Measurements from ENCODE around the gene FAM117B. TPM values are rescaled to one million over a fixed set of nuclear protein-coding genes. Genes with fewer than 3 reads are reported as not detected.

The FAM117B gene
- total and polyA plus RNA-seq, 4 donors = 0.65 to 3.4 (median 2.4) TPM

- Histone ChIP-seq H3K27me3 (ENCODE audit: control insufficient read depth in 4 of 4, insufficient read depth in 4 of 4, low read length in 3 of 4) (no peaks in the 10 kb centered on the region), H3K9me3 (ENCODE audit: control insufficient read depth in 4 of 4, low read length in 3 of 4) (no peaks in the 10 kb centered on the region), H3K9ac (ENCODE audit: low read depth in 1 of 2, low read length in 2 of 2) (no peak overlapping the region), H3K27ac (ENCODE audit: low read depth in 1 of 2, low read length in 2 of 2) (no peak overlapping the region), H3K36me3 (ENCODE audit: control insufficient read depth in 4 of 4, insufficient read depth in 3 of 4, low read depth in 1 of 4, low read length in 3 of 4) (no peaks in the 10 kb centered on the region), H3K4me1 (ENCODE audit: control insufficient read depth in 4 of 4, insufficient read depth in 4 of 4, low read length in 3 of 4) (peaks cover 0 to 4% (median 2%) of the 10 kb centered on the region in 4 donors), H3K4me3 (ENCODE audit: low read depth in 1 of 3, low read length in 3 of 3) (no peak overlapping the region)
- 92% methylated on average over 9 of the region's 9 CpGs for WGBS
- TF ChIP-seq FOXA2 (IDR thresholded peaks at IDR 0.05) = no peak
- TF ChIP-seq HNF4A (conservative IDR thresholded peaks at IDR 0.05) = no peak
- TF ChIP-seq ZBTB33 (IDR thresholded peaks at IDR 0.05) = no peak
- no peak for TF ChIP-seq YY1 (IDR thresholded peaks at IDR 0.05)
- no peak for TF ChIP-seq JUND (IDR thresholded peaks at IDR 0.05)
- TF ChIP-seq, protein P1, sequence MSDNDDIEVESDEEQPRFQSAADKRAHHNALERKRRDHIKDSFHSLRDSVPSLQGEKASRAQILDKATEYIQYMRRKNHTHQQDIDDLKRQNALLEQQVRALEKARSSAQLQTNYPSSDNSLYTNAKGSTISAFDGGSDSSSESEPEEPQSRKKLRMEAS (IDR thresholded peaks at IDR 0.05) = no peak
- no peak for TF ChIP-seq NR2F2 (IDR thresholded peaks at IDR 0.05)
- TF ChIP-seq, protein P2, sequence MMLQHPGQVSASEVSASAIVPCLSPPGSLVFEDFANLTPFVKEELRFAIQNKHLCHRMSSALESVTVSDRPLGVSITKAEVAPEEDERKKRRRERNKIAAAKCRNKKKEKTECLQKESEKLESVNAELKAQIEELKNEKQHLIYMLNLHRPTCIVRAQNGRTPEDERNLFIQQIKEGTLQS (IDR thresholded peaks at IDR 0.05) = no peak
- no peak for TF ChIP-seq RXRA (IDR thresholded peaks at IDR 0.05)
- TF ChIP-seq RAD21 (IDR thresholded peaks at IDR 0.05) = no peak
- no peak for TF ChIP-seq SP1 (IDR thresholded peaks at IDR 0.05)
- TF ChIP-seq HNF4G (IDR thresholded peaks at IDR 0.05) = no peak
- no peak for TF ChIP-seq EGR1 (IDR thresholded peaks at IDR 0.05; ENCODE audit: low read depth in 2 of 2)
- TF ChIP-seq REST (IDR thresholded peaks at IDR 0.05) = no peak
- no peak for TF ChIP-seq CTCF (IDR thresholded peaks at IDR 0.05; ENCODE audit: low read depth, low read length, missing input control)
- no peak for TF ChIP-seq GABPA (IDR thresholded peaks at IDR 0.05 in 1 of 2, conservative IDR thresholded peaks at IDR 0.05 in 1 of 2)
- TF ChIP-seq FOXA1 (IDR thresholded peaks at IDR 0.05) = no peak
- no peak for DNase-seq (ENCODE audit: low spot score)
Observed at GRCh38 chr2:202695166-202695565, 60.4 kb downstream of the FAM117B start.
